Mesothelial cell of epicardium (in vitro differentiated cells): Measurements from ENCODE around the gene STOML1. TPM values are rescaled to one million over a fixed set of nuclear protein-coding genes. Genes with fewer than 3 reads are reported as not detected.
A peak's percentile ranks its signal among the peaks of the same experiment; 100 is the strongest.

Experiments used
- DNase-seq, 2 experiments: peaks; one replicate each; pipeline ENCODE4 v3.0.0; 2021; ENCODE audit warnings: low spot score in 2 of 2; ENCODE audit not compliant: unreplicated experiment in 2 of 2
- H3K27ac Mint-ChIP-seq: 2 replicates; pipeline ENCODE4 v1.8.0; 2021; ENCODE audit warnings: mixed read lengths
- H3K27me3 Mint-ChIP-seq: 2 replicates; pipeline ENCODE4 v1.8.0; 2021; ENCODE audit warnings: low read depth, mixed read lengths
- H3K36me3 Mint-ChIP-seq: 2 replicates; pipeline ENCODE4 v1.8.0; 2021; ENCODE audit warnings: mixed read lengths
- H3K4me1 Mint-ChIP-seq: 2 replicates; pipeline ENCODE4 v1.8.0; 2021; ENCODE audit warnings: mixed read lengths
- H3K4me3 Mint-ChIP-seq: 2 replicates; pipeline ENCODE4 v1.8.0; 2021; ENCODE audit warnings: mild to moderate bottlenecking, moderate library complexity, mixed read lengths
- H3K9me3 Mint-ChIP-seq: 2 replicates; pipeline ENCODE4 v1.8.0; 2021; ENCODE audit warnings: mixed read lengths
- total RNA-seq: library from RNA; stranded (reverse); gene quantifications from 3 replicates; pipeline ENCODE4 v1.2.1, GENCODE V29; 2021
- TF ChIP-seq, protein P1 (sequence below): fragments of 200-600 bp; sonication (generic); IDR thresholded peaks from one replicate; pipeline ENCODE4 v1.5.0; 2021; ENCODE audit warnings: antibody characterized with exemption; ENCODE audit not compliant: unreplicated experiment

STOML1 gene
- total RNA-seq, 1 donor from 2014 or later, result 11.9 TPM

DNA sequence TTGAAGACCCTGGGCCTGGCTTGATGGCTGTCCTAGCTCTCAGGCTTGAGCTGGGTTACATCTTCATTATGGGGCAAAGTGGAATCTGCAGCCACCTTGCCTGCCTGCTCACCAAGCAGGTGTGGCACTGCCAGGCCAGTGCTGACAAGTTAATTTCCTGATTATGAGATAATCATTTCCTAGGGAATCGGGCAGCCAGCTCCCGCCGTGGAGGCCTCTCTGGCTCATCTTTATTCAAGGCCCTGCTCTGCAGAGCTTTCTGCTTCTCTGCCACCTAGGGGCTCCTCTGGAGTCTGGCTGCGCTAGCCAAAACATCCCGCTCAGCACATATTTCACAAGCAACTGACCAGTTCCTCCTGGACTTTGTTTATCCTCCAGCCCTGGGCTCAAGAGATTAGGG lies 55.9 kb downstream of the STOML1 start:
- TF ChIP-seq, protein P1, sequence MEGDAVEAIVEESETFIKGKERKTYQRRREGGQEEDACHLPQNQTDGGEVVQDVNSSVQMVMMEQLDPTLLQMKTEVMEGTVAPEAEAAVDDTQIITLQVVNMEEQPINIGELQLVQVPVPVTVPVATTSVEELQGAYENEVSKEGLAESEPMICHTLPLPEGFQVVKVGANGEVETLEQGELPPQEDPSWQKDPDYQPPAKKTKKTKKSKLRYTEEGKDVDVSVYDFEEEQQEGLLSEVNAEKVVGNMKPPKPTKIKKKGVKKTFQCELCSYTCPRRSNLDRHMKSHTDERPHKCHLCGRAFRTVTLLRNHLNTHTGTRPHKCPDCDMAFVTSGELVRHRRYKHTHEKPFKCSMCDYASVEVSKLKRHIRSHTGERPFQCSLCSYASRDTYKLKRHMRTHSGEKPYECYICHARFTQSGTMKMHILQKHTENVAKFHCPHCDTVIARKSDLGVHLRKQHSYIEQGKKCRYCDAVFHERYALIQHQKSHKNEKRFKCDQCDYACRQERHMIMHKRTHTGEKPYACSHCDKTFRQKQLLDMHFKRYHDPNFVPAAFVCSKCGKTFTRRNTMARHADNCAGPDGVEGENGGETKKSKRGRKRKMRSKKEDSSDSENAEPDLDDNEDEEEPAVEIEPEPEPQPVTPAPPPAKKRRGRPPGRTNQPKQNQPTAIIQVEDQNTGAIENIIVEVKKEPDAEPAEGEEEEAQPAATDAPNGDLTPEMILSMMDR, result no peak
- no peak for DNase-seq
- Mint-ChIP-seq H3K9me3 (no peaks in the 10 kb centered on the region), H3K27me3 (no peaks in the 10 kb centered on the region), H3K36me3 (no peaks in the 10 kb centered on the region), H3K4me3 (no peak overlapping the region), H3K4me1 (peaks cover 42% of the 10 kb centered on the region), H3K27ac (no peak overlapping the region)

DNA sequence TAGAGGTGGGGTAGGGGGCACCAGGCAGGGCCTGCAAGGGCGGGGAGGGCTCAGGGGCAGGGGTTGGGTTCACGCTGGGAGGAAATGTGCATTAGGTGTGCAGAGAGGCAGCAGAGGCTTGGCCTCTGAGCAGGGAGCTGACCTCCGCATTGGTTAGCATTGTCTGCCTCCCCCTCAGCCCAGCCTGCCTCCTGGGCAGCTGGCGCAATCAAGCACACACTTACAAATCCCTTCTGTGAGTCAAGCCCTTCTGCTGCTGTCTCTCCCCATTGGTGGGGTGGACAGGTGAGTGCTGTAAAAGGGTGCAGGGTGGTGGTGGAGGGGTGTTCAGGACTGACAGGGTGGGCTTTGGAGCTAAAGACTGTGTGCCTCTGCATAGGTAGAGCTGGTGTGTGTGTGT lies 56.5 kb downstream of the STOML1 start:
- H3K4me1 Mint-ChIP-seq, result peaks cover 42% of the 10 kb centered on the region
- no peaks in the 10 kb centered on the region for H3K27me3 Mint-ChIP-seq
- H3K36me3 Mint-ChIP-seq, result no peaks in the 10 kb centered on the region
- H3K9me3 Mint-ChIP-seq, result no peaks in the 10 kb centered on the region
- TF ChIP-seq, protein P1, result no peak
- no peak overlapping the region for H3K27ac Mint-ChIP-seq
- no peak overlapping the region for H3K4me3 Mint-ChIP-seq
- DNase-seq, result no peak

DNA sequence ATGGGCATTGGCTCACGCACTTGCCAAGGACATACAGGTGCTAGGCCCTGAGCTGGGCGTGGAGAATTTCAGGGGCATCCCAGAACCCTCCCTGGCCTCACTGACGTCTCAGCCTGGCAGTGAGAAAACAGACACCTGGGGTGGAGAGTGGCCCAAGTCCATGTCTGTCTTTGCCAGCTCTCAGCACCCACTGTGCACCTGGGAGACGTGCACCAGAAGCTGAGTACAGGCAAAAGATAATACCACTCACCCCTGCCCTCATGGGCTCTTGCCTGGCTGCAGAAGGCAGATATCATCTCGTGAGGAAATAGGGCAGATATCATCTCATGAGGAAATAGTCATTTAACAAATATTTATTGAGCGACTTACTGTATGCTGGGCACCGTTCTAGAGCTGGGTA lies 57.8 kb downstream of the STOML1 start:
- no peak overlapping the region for H3K4me3 Mint-ChIP-seq
- no peak for DNase-seq
- TF ChIP-seq, protein P1, result no peak
- H3K9me3 Mint-ChIP-seq, result no peaks in the 10 kb centered on the region
- peaks cover 34% of the 10 kb centered on the region for H3K4me1 Mint-ChIP-seq
- H3K36me3 Mint-ChIP-seq, result no peaks in the 10 kb centered on the region
- no peak overlapping the region for H3K27ac Mint-ChIP-seq
- no peaks in the 10 kb centered on the region for H3K27me3 Mint-ChIP-seq

GRCh38 chr15:73932381-73933191 lies 59.5 kb downstream of the STOML1 start:
- DNase-seq, result no peak
- Mint-ChIP-seq H3K27me3 (no peaks in the 10 kb centered on the region), H3K36me3 (no peaks in the 10 kb centered on the region), H3K4me3 (no peak overlapping the region), H3K9me3 (no peaks in the 10 kb centered on the region), H3K4me1 (peaks cover 41% of the 10 kb centered on the region), H3K27ac (peak overlapping the region; percentile 39)
- TF ChIP-seq, protein P1, result no peak

DNA sequence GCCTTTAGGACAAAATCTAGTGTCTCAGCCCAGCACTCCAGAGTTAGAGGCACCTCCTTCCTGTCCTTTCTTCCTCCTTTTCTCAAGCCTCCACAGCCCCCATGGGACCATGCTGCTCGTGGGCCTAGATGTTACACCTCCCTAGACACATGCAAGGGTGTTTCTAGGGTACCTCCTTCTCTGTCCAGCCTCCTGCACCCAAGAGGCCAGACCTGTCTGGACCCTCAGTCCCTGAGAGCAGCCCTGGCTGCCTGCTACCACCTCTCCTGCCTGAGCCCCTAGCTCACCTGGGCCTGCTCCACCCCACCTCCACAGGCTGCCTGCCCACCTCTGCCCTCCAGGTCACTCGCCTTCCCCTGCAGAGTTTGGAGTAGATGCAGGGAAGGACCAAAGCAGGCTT lies 60.7 kb downstream of the STOML1 start:
- H3K4me3 Mint-ChIP-seq, result no peak overlapping the region
- H3K9me3 Mint-ChIP-seq, result no peaks in the 10 kb centered on the region
- H3K4me1 Mint-ChIP-seq, result peaks cover 34% of the 10 kb centered on the region
- DNase-seq, result no peak
- no peaks in the 10 kb centered on the region for H3K36me3 Mint-ChIP-seq
- H3K27me3 Mint-ChIP-seq, result no peaks in the 10 kb centered on the region
- TF ChIP-seq, protein P1, result no peak
- H3K27ac Mint-ChIP-seq, result no peak overlapping the region
